HCT116 (cell line): ENCODE results near the gene ISG20. TPM values are rescaled to one million over a fixed set of nuclear protein-coding genes. Genes with fewer than 3 reads are reported as not detected.
A peak's percentile ranks its signal among the peaks of the same experiment; 100 is the strongest.

ENCODE experiments used
- ATAC-seq: fragments of 200-7000 bp; cut with Tn5 transposase; 2 replicates; pipeline ENCODE4 v1.9.1; 2020; ENCODE audit warnings: mild to moderate bottlenecking, moderate library complexity
- BruUV-seq: library from RNA; stranded (reverse); fragments of 400-500 nt; replicated peaks from 2 replicates; lab custom pipeline; 2021; lab: Mats Ljungman, UMichigan
- CTCF ChIA-PET: fragments of 300-600 bp; sonication (Branson Sonifier 250); formaldehyde crosslinking; loops from one replicate; lab custom pipeline; 2021; ENCODE audit warnings: antibody characterized with exemption; lab: Charles Lee
- POLR2A ChIA-PET: fragments of 300-600, 350-600 bp; sonication (Branson Sonifier 250); formaldehyde crosslinking; loops from one replicate; lab custom pipeline; 2021; ENCODE audit warnings: antibody characterized with exemption; lab: Charles Lee
- RAD21 ChIA-PET, 2 experiments: fragments of 300-600 bp; sonication (Branson Sonifier 250); formaldehyde crosslinking; loops; one replicate each; lab custom pipeline; 2023; ENCODE audit warnings: low total read pairs in 2 of 2; ENCODE audit not compliant: uncharacterized antibody in 2 of 2, unreplicated experiment in 2 of 2, low non-redundant PET in 1 of 2; lab: Charles Lee
- DNase-seq: peaks from one replicate; pipeline ENCODE4 v3.0.0-alpha.2; 2010; ENCODE audit warnings: low read depth, low spot score
- H2AFZ ChIP-seq: fragments of 200-600 bp; shearing (Covaris generic), sonication (generic); 2 replicates; pipeline ENCODE4 v1.6.1; 2017; ENCODE audit warnings: low read depth, mixed run types, mixed read lengths, antibody characterized with exemption, low read length; ENCODE audit not compliant: poor library complexity, severe bottlenecking
- H3K27ac ChIP-seq: 2 replicates; pipeline ENCODE4 v1.5.1; 2012; ENCODE audit warnings: low read depth, low read length
- H3K27me3 ChIP-seq: fragments of 200-600 bp; sonication (generic); 2 replicates; pipeline ENCODE4 v1.6.1; 2016; ENCODE audit warnings: mixed run types, low read length, mixed read lengths; ENCODE audit not compliant: insufficient read depth
- H3K36me3 ChIP-seq, 2 experiments: fragments of 200-500 bp in 1 of 2; fragments of 200-600 bp in 1 of 2; sonication (Bioruptor generic) in 1 of 2; sonication (generic) in 1 of 2; 2 replicates each; pipeline versions ENCODE4 v1.5.1 to v1.6.1; 2014 to 2016; ENCODE audit warnings: low read length in 2 of 2, inconsistent platforms in 1 of 2, mixed read lengths in 1 of 2, mixed run types in 1 of 2; ENCODE audit not compliant: insufficient read depth in 2 of 2, control insufficient read depth in 1 of 2
- H3K4me1 ChIP-seq, 2 experiments: fragments of 200-600 bp in 1 of 2; sonication (generic) in 1 of 2; 2 replicates each; pipeline versions ENCODE4 v1.5.1 to v1.6.1; 2012 to 2017; ENCODE audit warnings: low read length in 2 of 2, inconsistent platforms in 1 of 2, mild to moderate bottlenecking in 1 of 2, mixed read lengths in 1 of 2, mixed run types in 1 of 2, moderate library complexity in 1 of 2; ENCODE audit not compliant: insufficient read depth in 2 of 2, control insufficient read depth in 1 of 2
- H3K4me2 ChIP-seq: fragments of 200-600 bp; sonication (generic); 2 replicates; pipeline ENCODE4 v1.6.1; 2017; ENCODE audit warnings: mixed run types, low read length, mixed read lengths
- H3K4me3 ChIP-seq, 2 experiments: fragments of 200-600 bp in 1 of 2; sonication (generic) in 1 of 2; replicated peaks in 1 of 2; 2 replicates each; pipeline ENCODE4 v1.5.1; 2011 to 2016; ENCODE audit warnings: low read length in 2 of 2, control low read depth in 1 of 2, low read depth in 1 of 2, mild to moderate bottlenecking in 1 of 2, mixed read lengths in 1 of 2, mixed run types in 1 of 2
- H3K79me2 ChIP-seq: fragments of 200-600 bp; sonication (generic); 2 replicates; pipeline ENCODE4 v1.6.1; 2017; ENCODE audit warnings: mild to moderate bottlenecking, mixed run types, low read length, moderate library complexity, mixed read lengths; ENCODE audit not compliant: insufficient read depth
- H3K9ac ChIP-seq: fragments of 200-600 bp; sonication (generic); 2 replicates; pipeline ENCODE4 v1.6.1; 2016; ENCODE audit warnings: low read length, mixed read lengths
- H3K9me2 ChIP-seq: fragments of 200-600 bp; sonication (generic), shearing (Covaris generic); 2 replicates; pipeline ENCODE4 v1.6.1; 2017; ENCODE audit warnings: mixed run types, mild to moderate bottlenecking, moderate library complexity; ENCODE audit not compliant: insufficient read depth
- H3K9me3 ChIP-seq, 2 experiments: fragments of 200-500 bp in 1 of 2; fragments of 200-600 bp in 1 of 2; sonication (Bioruptor generic) in 1 of 2; sonication (generic) in 1 of 2; 2 replicates each; pipeline ENCODE4 v1.6.1; 2014 to 2017; ENCODE audit warnings: low read length in 2 of 2, mixed read lengths in 2 of 2, inconsistent platforms in 1 of 2, low read depth in 1 of 2, mild to moderate bottlenecking in 1 of 2, mixed run types in 1 of 2, moderate library complexity in 1 of 2; ENCODE audit not compliant: control insufficient read depth in 1 of 2, insufficient read depth in 1 of 2
- H4K20me1 ChIP-seq: fragments of 200-600 bp; sonication (generic), shearing (Covaris generic); 2 replicates; pipeline ENCODE4 v1.6.1; 2017; ENCODE audit warnings: mixed run types, mild to moderate bottlenecking, moderate library complexity; ENCODE audit not compliant: insufficient read depth
- CTCF ChIP-seq, 3 experiments: fragments of 200-600 bp in 1 of 3; sonication (generic) in 1 of 3; IDR thresholded peaks in 2 of 3; conservative IDR thresholded peaks in 1 of 3; 2 replicates each; pipeline ENCODE4 v1.5.1; 2012 to 2017; ENCODE audit warnings: low read depth in 2 of 3, low read length in 2 of 3, antibody characterized with exemption in 1 of 3, borderline replicate concordance in 1 of 3, control low read depth in 1 of 3, mild to moderate bottlenecking in 1 of 3, mixed read lengths in 1 of 3, mixed run types in 1 of 3, moderate library complexity in 1 of 3; ENCODE audit not compliant: insufficient read depth in 1 of 3
- ELF1 ChIP-seq: IDR thresholded peaks from 2 replicates; pipeline ENCODE4 v1.6.1; 2012; ENCODE audit warnings: low read depth, borderline replicate concordance
- EZH2 ChIP-seq: fragments of 200-600 bp; sonication (generic); IDR thresholded peaks from 2 replicates; pipeline ENCODE4 v1.6.1; 2017; ENCODE audit warnings: antibody characterized with exemption, mixed run types
- MAX ChIP-seq: IDR thresholded peaks from 2 replicates; pipeline ENCODE4 v1.6.1; 2012
- POLR2AphosphoS5 ChIP-seq: IDR thresholded peaks from 2 replicates; pipeline ENCODE4 v1.6.1; 2011; ENCODE audit warnings: mild to moderate bottlenecking, low read depth, low read length, moderate library complexity
- REST ChIP-seq: IDR thresholded peaks from 2 replicates; pipeline ENCODE4 v1.6.1; 2012; ENCODE audit warnings: low read depth
- ZFX ChIP-seq: fragments of 450-650 bp; IDR thresholded peaks from 2 replicates; pipeline ENCODE4 v1.6.1; 2017
- intact Hi-C: fragments of 100-400 bp; cut with micrococcal nuclease; formaldehyde crosslinking; loops from 2 replicates; pipeline ENCODE4 v1.10.0; 2022
- total RNA-seq: library from RNA; stranded (reverse); gene quantifications from one replicate; pipeline ENCODE4 v1.2.1, GENCODE V29; 2021; ENCODE audit not compliant: unreplicated experiment

The ISG20 gene
- total RNA-seq, 1 experiment from 2014 or later: 11.0 TPM

GRCh38 chr15:88610701-88611231 lies 28.1 kb upstream of the ISG20 start:
- POLR2A ChIA-PET: no interaction called here
- TF ChIP-seq ZFX (no peak), CTCF (IDR thresholded peaks at IDR 0.05 in 2 of 3, conservative IDR thresholded peaks at IDR 0.05 in 1 of 3; ENCODE audit: borderline replicate concordance in 1 of 3, insufficient read depth in 1 of 3, low read depth in 2 of 3, low read length in 2 of 3) (peak in 1 of 3 experiments; percentile 28; a peak in 2 of 6 replicates)
- intact Hi-C loops: loop anchor here (5.0 kb wide), 1 partner anchor 63 kb away; the partner anchor contains the start of gene DET1

GRCh38 chr15:88612186-88612796 lies 26.5 kb upstream of the ISG20 start:
- no peaks in the 10 kb centered on the region for H3K9me3 ChIP-seq
- no peaks in the 10 kb centered on the region for H4K20me1 ChIP-seq
- no peak overlapping the region for H3K27ac ChIP-seq
- no peak overlapping the region for H3K4me2 ChIP-seq
- no peak overlapping the region for H2AFZ ChIP-seq
- H3K36me3 ChIP-seq: no peaks in the 10 kb centered on the region
- POLR2A ChIA-PET: no interaction called here
- BruUV-seq: no TSS peak
- RAD21 ChIA-PET: no interaction called here
- CTCF ChIA-PET: no interaction called here
- DNase-seq (no peak), ATAC-seq (no peak)
- no peak overlapping the region for H3K9ac ChIP-seq
- H3K4me1 ChIP-seq: peaks cover 0 to 24% of the 10 kb centered on the region in 2 experiments; a peak in 3 of 4 replicates
- H3K27me3 ChIP-seq: peaks cover 34% of the 10 kb centered on the region
- TF ChIP-seq REST: no peak
- TF ChIP-seq ZFX: no peak
- TF ChIP-seq POLR2AphosphoS5: no peak
- no peak for TF ChIP-seq MAX
- no peak for TF ChIP-seq EZH2
- TF ChIP-seq ELF1: no peak
- intact Hi-C loops: loop anchor here (5.0 kb wide), 1 partner anchor 65 kb away; the partner anchor contains the start of gene DET1
- H3K9me2 ChIP-seq: no peaks in the 10 kb centered on the region
- H3K79me2 ChIP-seq: no peaks in the 10 kb centered on the region
- H3K4me3 ChIP-seq: no peak overlapping the region

More at GRCh38 chr15:88610701-88611231, 28.1 kb upstream of the ISG20 start:
- Histone ChIP-seq H3K27ac (no peak overlapping the region), H3K4me3 (no peak overlapping the region), H3K9ac (no peak overlapping the region), H3K36me3 (no peaks in the 10 kb centered on the region), H4K20me1 (no peaks in the 10 kb centered on the region), H3K4me1 (peaks cover 0 to 24% of the 10 kb centered on the region in 2 experiments; a peak in 3 of 4 replicates), H3K79me2 (no peaks in the 10 kb centered on the region), H3K9me3 (no peaks in the 10 kb centered on the region), H3K27me3 (peaks cover 40% of the 10 kb centered on the region), H3K4me2 (no peak overlapping the region), H2AFZ (no peak overlapping the region), H3K9me2 (no peaks in the 10 kb centered on the region)
- DNase-seq (no peak), ATAC-seq (no peak)
- ChIA-PET CTCF (no interaction called here), RAD21 (no interaction called here)
- BruUV-seq: no TSS peak
